GM19438 (cell line): ENCODE results near the gene BNIPL.

Source experiments
- ATAC-seq: cut with Tn5 transposase; IDR thresholded peaks from one replicate; pipeline ENCODE4 v1.9.1; 2021; ENCODE audit warnings: low read depth; ENCODE audit not compliant: unreplicated experiment

BNIPL gene, protein sequence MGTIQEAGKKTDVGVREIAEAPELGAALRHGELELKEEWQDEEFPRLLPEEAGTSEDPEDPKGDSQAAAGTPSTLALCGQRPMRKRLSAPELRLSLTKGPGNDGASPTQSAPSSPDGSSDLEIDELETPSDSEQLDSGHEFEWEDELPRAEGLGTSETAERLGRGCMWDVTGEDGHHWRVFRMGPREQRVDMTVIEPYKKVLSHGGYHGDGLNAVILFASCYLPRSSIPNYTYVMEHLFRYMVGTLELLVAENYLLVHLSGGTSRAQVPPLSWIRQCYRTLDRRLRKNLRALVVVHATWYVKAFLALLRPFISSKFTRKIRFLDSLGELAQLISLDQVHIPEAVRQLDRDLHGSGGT

GRCh38 chr1:151036356-151036755 lies at the start of gene BNIPL:
BNIPL (plus strand) TSS chr1:151036586; CDS start chr1:151036726, 140 bp downstream.
- ATAC-seq, result no peak

DNA sequence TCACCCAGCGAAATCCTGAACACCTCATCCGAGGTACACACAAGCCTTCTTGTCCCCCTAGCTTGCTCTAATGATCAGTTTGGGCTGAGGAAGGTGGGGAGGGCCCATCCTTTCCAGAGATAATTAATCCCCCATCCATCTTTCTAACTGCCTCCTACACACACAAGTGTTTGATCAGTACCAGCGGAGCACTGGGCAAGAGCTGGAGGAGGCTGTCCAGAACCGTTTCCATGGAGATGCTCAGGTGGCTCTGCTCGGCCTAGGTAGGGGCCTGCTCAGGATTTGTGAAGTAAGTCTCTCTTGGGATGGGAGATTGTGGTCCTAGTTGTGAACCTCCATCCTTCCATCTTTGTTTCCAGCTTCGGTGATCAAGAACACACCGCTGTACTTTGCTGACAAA lies 48.5 kb upstream of the BNIPL start:
- ATAC-seq, result no peak

- ATAC-seq, result no peak
Observed at GRCh38 chr1:150992626-150993025, 43.8 kb upstream of the BNIPL start.

- no peak for ATAC-seq
Observed at GRCh38 chr1:150994248-150994647, 42.1 kb upstream of the BNIPL start.

DNA sequence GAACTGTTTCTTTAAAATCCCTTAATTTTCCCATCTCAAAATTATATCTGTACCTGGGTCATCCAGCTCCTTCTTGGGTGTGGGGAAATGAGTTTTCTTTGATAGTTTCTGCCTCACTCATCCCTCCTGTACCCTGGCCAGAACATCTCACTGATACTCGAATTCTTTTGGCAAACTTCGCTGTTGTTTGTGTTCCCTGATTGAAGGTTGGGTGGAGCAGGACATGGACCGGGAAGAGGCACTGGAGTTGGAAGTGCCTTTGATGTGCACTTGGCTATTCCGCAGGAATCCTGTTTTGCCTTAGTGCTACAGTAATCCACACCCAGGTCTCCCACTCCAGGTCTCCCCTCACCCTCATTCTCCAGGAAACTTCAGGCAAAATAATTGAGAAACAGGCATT lies 40.9 kb upstream of the BNIPL start:
- no peak for ATAC-seq

GRCh38 chr1:150995896-150996295 lies 40.5 kb upstream of the BNIPL start:
- no peak for ATAC-seq

GRCh38 chr1:150997126-150997872 lies 39.1 kb upstream of the BNIPL start:
- ATAC-seq, result no peak

GRCh38 chr1:150997949-150998348 lies 38.4 kb upstream of the BNIPL start:
- ATAC-seq, result no peak

- no peak for ATAC-seq
Observed at GRCh38 chr1:150999051-150999674, 37.2 kb upstream of the BNIPL start.

- no peak for ATAC-seq
Observed at GRCh38 chr1:150999926-151000325, 36.5 kb upstream of the BNIPL start.

DNA sequence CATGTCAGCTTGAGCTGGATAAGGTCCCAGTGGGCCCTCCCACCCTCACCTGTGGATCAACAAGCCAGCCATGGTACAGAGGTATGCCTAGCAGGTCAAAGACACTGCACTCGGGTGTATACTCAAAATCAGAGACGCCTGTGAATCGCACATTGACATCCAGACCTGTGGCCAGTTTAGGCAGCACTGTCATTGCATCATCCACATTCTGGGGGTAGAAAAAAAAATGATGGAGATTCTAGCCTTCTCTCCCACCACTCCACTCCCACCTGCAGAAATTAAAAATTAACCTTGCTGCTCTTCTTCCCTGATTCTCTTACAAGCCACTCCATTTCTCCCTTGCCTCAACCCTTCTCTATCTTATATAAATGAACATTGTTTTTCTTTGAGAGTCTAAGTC lies 36.0 kb upstream of the BNIPL start:
- ATAC-seq, result no peak

DNA sequence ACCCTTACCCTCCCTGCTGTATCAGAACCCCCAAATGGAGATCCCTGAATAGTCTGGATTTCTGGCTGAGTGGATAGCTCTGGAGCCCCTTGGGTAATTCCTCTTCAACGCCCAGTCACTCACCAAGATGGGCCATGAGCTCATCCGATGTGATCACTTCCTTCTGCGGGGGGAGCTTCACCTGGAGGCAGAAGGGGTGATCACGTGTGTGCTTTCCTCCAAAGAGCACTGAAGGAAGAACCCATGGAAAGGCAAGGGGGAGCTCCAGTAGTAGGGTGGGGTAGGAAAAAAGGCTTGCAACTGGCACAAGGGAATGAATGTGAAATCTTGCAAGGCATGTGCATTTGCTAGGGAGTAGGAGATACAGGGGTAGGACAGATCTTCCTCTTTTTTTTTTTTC lies 34.8 kb upstream of the BNIPL start:
- ATAC-seq, result no peak

DNA sequence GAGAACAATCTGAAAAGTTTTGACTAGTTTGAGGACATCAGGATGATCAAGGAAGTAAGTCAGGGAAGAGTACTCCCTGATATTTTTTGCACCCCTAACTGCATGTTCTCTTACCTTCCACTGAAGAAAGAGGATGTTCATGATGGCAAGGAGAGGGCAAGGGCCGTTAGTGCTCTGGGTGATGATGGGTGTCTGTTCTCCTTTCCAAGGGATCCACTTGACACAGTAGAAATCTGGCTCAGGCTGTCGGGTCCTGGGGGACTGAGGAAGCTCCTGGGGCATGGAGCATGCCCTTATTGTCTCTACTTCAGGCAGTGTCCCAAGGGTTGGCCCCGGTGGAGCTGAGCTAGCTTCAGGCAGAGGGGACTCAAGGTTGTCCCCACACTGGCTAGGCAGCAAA lies 34.3 kb upstream of the BNIPL start:
- ATAC-seq, result no peak

- ATAC-seq, result no peak
Observed at GRCh38 chr1:151002611-151003010, 33.8 kb upstream of the BNIPL start.

DNA sequence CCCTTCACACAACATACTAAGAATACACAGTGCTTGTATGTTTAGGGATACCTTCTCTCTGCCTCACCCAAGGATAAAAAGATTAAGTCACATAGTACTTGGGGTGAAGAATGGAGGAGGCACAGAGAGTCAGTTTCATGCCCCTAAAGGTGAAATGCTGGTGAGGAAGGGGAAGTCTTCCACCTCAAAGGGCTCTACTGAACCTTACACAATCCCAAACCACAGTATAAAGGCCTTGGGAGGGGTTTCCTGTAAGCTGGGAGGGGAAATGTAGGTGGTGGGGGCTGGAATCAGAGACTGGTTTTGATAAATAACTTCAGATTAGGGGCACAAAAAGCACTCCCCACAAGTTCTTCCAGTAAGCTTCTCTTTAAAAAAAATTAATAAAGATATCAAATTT lies 33.2 kb upstream of the BNIPL start:
- ATAC-seq, result no peak

DNA sequence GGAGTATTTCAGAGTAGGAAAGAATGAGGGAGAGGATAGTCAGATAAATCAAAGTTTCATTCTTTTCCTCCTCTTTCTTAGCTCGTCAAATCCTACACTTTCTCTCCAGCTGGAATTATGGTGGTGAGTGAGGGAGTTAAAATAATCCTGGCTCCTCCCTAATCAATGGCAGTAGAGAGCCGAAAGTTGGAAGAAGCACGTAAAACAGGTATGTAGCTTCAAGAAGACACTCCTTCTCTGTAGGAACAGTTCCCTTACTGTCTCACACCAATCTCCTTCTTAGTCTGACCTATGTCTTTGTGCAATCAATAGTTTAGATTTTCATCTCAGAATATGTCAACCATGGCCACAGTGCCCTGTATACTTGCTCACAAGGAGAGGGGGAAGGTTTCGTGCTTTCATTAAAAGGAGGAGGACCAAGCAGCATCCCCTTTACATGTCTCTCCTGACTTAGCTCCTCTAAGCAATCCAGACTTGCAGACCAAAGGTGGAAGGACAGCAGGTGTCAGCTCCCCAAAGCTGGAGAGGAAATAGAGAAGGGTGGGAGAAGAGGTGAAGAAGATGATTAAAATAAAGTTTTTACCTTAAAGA lies 30.6 kb upstream of the BNIPL start:
- no peak for ATAC-seq

DNA sequence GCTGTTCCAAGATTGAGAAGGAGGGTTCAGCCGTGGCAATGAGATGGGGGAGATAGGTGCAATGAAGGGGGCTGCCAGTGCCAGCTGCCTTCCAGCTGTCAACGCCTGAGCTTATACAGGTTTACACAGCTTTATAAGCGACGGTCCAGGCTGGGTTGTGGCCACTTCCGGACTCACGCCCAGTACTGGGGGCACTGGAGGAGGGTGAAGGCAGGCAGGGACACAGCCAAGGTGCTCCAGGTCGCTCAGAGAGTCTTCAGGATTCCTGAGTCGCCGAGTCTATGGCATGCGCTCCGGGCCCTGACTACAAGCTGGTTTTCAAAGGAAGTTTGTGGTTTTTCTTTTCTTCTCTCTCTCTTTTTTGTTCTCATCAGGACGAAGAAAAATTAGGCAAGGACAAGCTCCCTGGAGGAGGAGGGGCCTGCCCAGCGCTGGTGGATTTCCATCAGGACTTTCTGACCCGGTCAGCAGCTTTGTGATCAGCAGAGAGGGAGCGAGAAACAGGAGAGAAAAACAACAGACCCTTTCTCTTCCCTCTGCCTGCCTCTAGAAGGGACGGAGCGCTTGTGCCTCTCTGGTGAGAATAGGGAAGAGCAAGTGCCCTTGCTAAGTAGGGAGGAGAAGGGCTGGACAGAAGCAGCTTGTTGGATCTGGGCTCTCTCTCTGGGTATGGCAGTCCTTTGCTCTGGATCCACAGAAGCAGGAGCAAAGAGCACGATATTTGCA lies 29.9 kb upstream of the BNIPL start, which contains the start of gene MINDY1:
TSS of gene MINDY1 (minus strand) at position 576 of the 726 bp plus-strand sequence. CDS start 4,285 bp downstream, outside the sequence.
- ATAC-seq, result peak; percentile 51

GRCh38 chr1:151007853-151008243 lies 28.5 kb upstream of the BNIPL start:
- ATAC-seq, result no peak

- ATAC-seq, result no peak
Observed at GRCh38 chr1:151008244-151009205, 27.9 kb upstream of the BNIPL start, which contains the start of gene PRUNE1. PRUNE1 (plus strand) TSS chr1:151008449; CDS start chr1:151008633, 184 bp downstream.
